K562 (cell line): ENCODE data around the gene MRPL42. TPM values are rescaled to one million over a fixed set of nuclear protein-coding genes. Genes with fewer than 3 reads are reported as not detected.

ENCODE experiments used
- CLOCK ChIP-seq: fragments of 250-450 bp; sonication (Bioruptor Pico); IDR thresholded peaks from 2 replicates; pipeline ENCODE4 v1.4.0; 2020; ENCODE audit warnings: mild to moderate bottlenecking, moderate library complexity, borderline replicate concordance
- EHMT2 ChIP-seq: fragments of 450-650 bp; IDR thresholded peaks from 2 replicates; pipeline ENCODE4 v1.6.1; 2018; ENCODE audit warnings: antibody characterized with exemption
- ERF ChIP-seq: fragments of 450-650 bp; formaldehyde crosslinking; IDR thresholded peaks from 2 replicates; pipeline ENCODE4 v1.4.0; 2020; ENCODE audit warnings: mild to moderate bottlenecking, mixed read lengths
- FOXJ2 ChIP-seq: fragments of 200-800 bp; sonication (Bioruptor generic); IDR thresholded peaks from 2 replicates; pipeline ENCODE4 v1.6.1; 2016; ENCODE audit warnings: missing genetic modification characterization, missing compliant biosample characterization
- HMGXB4 ChIP-seq: sonication (generic); formaldehyde crosslinking; IDR thresholded peaks from 2 replicates; pipeline ENCODE4 v1.8.1; 2023; ENCODE audit warnings: mild to moderate bottlenecking, missing genetic modification reagents
- MTA3 ChIP-seq: fragments of 450-650 bp; formaldehyde crosslinking; IDR thresholded peaks from 2 replicates; pipeline ENCODE4 v1.6.1; 2017; ENCODE audit warnings: mild to moderate bottlenecking, borderline replicate concordance
- MYC ChIP-seq, 2 experiments: fragments of 250-450 bp in 1 of 2; sonication (Bioruptor Pico) in 1 of 2; IDR thresholded peaks; 2 replicates each; pipeline versions ENCODE4 v1.5.1 to v1.6.1; 2012 to 2021; ENCODE audit warnings: low read depth in 2 of 2, borderline replicate concordance in 1 of 2, improper control_type of control experiment in 1 of 2, low read length in 1 of 2, mild to moderate bottlenecking in 1 of 2, moderate library complexity in 1 of 2
- NFRKB ChIP-seq: fragments of 450-650 bp; IDR thresholded peaks from 2 replicates; pipeline ENCODE4 v1.6.1; 2016; ENCODE audit warnings: low read depth
- PATZ1 ChIP-seq: fragments of 250-450 bp; sonication (Bioruptor Pico); IDR thresholded peaks from 2 replicates; pipeline ENCODE4 v1.5.0; 2020; ENCODE audit warnings: mild to moderate bottlenecking, borderline replicate concordance
- POLR2H ChIP-seq: IDR thresholded peaks from 2 replicates; pipeline ENCODE4 v1.6.1; 2016; ENCODE audit warnings: missing genetic modification characterization, low read depth, mild to moderate bottlenecking, control low read depth, missing compliant biosample characterization, moderate library complexity
- SMC3 ChIP-seq: conservative IDR thresholded peaks from 2 replicates; pipeline ENCODE4 v1.6.1; 2011; ENCODE audit warnings: low read depth, low read length, improper control_type of control experiment; ENCODE audit not compliant: insufficient read depth
- SPI1 ChIP-seq: IDR thresholded peaks from 2 replicates; pipeline ENCODE4 v1.6.1; 2011; ENCODE audit warnings: low read depth, low read length, control low read depth, borderline replicate concordance
- SREBF1 ChIP-seq: fragments of 150-350 bp; IDR thresholded peaks from 2 replicates; pipeline ENCODE4 v1.6.1; 2014; ENCODE audit warnings: antibody characterized with exemption, low read depth, low read length, borderline replicate concordance
- TRIM28 ChIP-seq: fragments of 450-650 bp; IDR thresholded peaks from 2 replicates; pipeline ENCODE4 v1.6.1; 2017
- ZNF57 ChIP-seq: fragments of 450-650 bp; formaldehyde crosslinking; IDR thresholded peaks from 2 replicates; pipeline ENCODE4 v1.4.0; 2020; ENCODE audit warnings: mild to moderate bottlenecking, moderate library complexity
- ZNF592 ChIP-seq: fragments of 450-650 bp; IDR thresholded peaks from 2 replicates; pipeline ENCODE4 v1.6.1; 2017; ENCODE audit warnings: antibody characterized with exemption, mild to moderate bottlenecking
- polyA plus RNA-seq, 8 experiments: library from polyadenylated mRNA; depleted of rRNA in 4 of 8; stranded (reverse) in 5 of 8; unstranded in 3 of 8; fragments of >200 nt; fragmentation: Nextera tagmentation in 2 of 8; fragmentation: Illumina TruSeq in 1 of 8; extraction: Ambion mirVana in 2 of 8; extraction: Trizol in 1 of 8; gene quantifications; 2 replicates each; pipeline versions ENCODE4 v1.2.1 to v1.2.3, GENCODE V29; 2011 to 2014; ENCODE audit warnings: inconsistent platforms in 1 of 8, missing spikeins in 1 of 8
- total RNA-seq, 7 experiments: library from RNA; depleted of rRNA in 6 of 7; stranded (reverse); fragments of >200 nt in 6 of 7; fragmentation: Illumina TruSeq in 2 of 7; extraction: Trizol in 2 of 7; gene quantifications; 2 replicates each; pipeline versions ENCODE4 v1.2.1 to v1.2.3, GENCODE V29; 2011 to 2021; ENCODE audit warnings: low replicate concordance in 1 of 7

The MRPL42 gene
- total and polyA plus RNA-seq, 9 of the 15 experiments (the other 6 are each of a cell fraction or from before 2014, with no cell fraction given), result 104 to 806 (median 218) TPM

DNA sequence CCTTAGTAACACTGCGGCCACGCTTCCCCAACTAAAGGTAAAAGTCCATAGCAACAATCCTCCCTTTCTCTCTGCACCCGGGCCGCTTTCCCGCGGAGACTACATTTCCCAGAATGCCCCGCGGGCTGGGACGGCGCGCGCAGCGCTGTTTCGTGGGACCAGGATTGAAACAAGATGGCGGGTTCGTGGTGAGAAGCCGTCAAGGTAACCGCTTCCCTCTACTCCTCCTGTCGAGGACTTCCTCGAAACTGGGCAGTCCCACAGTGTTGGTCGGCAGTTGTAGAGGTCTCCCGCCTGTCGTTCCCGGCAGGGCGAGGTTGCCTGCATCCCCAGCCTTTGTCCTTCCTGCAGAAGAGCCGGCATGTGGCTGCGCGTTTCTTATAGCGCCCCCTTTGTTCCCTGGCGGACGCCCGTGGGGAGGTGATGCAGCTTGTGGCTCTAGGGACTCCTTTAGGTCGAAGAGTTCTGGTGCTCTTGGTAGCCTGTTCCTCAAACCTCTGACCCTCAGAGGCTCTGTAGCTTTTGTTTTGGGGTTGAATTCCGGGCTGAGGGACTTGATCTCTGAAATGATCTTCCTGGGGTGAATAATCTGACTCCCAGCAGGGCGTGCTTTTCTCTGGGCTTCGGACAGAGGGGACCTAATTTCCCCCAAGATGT is at the start of gene MRPL42 (continued):
- TF ChIP-seq SREBF1 (0 out of 2 replicates have a peak, but pooled peaks have one; percentile 20), EHMT2 (peak; percentile 59; the same call in 1 of the 2 replicates), POLR2H (tag) (peak; percentile 79), CLOCK (CRISPR knock-in tag) (0 out of 2 replicates have a peak, but pooled peaks have one; percentile 29), ZNF592 (peak; percentile 69), SPI1 (peak; percentile 45; the same call in 1 of the 2 replicates), SMC3 (no peak), ZNF57 (0 out of 2 replicates have a peak, but pooled peaks have one; percentile 35), MYC (IDR thresholded peaks at IDR 0.05; ENCODE audit: low read depth, low read length) (peak; percentile 100), MYC (CRISPR knock-in tag; IDR thresholded peaks at IDR 0.05; ENCODE audit: borderline replicate concordance, low read depth) (peak; percentile 98), TRIM28 (peak; percentile 85), PATZ1 (CRISPR knock-in tag) (no peak), HMGXB4 (CRISPR knock-in tag) (peak; percentile 93; the same call in 1 of the 2 replicates), NFRKB (peak; percentile 98), ERF (CRISPR knock-in tag) (peak; percentile 57), FOXJ2 (peak; percentile 55; the same call in 1 of the 2 replicates), MTA3 (peak; percentile 70; the same call in 1 of the 2 replicates)
